NCI-H1417 treated with DMSO at 0.1 percent for 48 hours (cell line): ENCODE data around the gene VPS13A.
"Not testable (repeated sequence)": the region's sequence is repeated elsewhere in the genome, so short reads cannot be mapped to it uniquely, and the experiment has no call there.

ENCODE experiments used
- DNase-seq: peaks from one replicate; lab custom pipeline; 2025; lab: John Stamatoyannopoulos, UW

The VPS13A gene

DNA sequence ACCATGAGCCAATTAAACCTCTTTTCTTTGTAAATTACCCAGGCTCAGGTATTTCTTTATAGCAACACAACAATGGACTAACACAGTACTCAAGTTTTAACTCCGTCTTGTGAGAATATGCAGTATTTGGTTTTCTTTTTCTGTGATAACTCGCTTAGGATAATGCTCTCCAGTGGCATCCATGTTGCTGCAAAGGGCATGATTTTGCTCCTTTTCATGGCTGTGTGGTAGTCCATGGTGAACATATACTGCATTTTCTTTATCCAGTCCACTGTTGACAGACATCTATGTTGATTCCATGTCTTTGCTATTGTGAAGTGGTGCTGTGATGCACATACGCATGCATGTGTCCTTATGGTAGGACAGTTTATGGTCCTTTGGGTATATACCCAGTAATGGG lies 10.9 kb downstream of the VPS13A start:
- no peak for DNase-seq

DNA sequence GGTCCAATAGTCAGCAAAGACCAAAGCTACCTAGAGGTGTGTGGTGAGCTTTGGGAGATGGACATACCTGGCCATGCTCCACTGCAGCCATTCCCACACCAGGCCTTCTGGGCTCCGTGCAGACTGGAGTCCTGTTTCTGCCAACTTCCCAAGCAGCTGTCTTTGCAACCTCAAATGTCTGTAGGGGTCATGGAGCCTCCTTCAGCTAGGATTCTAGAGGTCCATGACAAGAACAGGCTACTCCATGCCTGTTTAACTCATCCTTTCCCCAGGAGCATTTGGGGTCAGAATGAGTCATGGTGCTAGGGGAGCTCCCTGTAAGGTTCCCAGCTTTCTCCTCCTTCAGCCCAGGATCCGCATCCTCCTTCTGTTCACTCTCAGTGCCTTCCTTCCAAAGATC lies 17.1 kb downstream of the VPS13A start:
- no peak for DNase-seq

DNA sequence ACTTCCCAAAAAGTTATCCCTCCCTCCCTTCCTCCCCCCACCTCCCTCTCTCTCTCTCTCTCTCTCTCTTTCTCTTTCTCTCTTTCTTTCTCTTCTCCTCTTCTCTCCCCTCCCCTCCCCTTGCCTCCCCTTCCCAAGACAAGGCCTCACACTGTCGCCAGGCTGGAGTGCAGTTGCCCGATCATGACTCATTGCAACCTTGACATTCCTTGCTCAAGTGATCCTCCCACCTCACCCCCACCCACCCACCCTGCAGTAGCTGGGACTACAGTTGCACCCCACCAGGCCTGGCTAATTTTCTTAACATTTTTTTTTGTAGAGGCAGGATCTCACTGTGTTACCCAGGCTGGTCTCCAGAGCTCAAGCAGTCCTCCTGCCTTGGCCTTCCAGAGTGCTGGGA lies 32.8 kb downstream of the VPS13A start:
- DNase-seq, result no peak

DNA sequence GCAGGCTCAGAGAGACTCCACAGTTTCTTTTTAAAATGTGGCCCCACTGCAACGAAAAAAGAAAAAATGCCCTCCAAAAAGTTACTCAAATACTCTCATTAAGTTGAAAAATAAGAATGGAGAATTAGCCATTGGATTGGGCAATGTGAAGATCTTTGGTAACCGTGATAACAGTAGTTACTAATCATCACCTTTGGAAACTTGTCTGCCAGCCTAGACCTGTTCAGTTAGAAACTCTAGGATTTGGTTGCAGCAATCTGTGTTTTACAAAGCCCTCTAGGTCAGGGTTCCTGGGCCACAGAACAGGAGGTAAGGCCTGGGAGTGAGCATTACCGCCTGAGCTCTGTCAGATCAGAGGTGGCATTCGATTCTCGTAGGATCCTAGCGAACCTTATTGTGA lies 34.2 kb downstream of the VPS13A start:
- no peak for DNase-seq

DNA sequence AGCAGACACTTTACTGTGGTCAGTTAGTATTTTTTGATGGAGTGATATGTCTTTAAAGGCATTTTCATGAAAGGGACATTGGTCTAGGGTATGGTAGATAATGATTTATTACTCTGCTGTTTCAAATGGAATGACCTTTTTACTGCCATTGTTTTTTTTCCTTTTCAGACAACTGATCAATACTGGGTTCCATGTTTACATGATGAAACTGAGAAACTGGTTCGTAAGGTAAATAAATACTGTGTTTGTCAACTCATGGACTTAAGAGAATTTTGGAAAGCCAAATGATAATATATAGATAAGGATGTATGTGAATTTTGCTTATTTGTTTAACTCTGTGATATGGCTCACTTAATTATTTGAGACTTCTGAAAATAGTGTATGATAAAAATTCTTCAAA lies 35.5 kb downstream of the VPS13A start:
- no peak for DNase-seq

DNA sequence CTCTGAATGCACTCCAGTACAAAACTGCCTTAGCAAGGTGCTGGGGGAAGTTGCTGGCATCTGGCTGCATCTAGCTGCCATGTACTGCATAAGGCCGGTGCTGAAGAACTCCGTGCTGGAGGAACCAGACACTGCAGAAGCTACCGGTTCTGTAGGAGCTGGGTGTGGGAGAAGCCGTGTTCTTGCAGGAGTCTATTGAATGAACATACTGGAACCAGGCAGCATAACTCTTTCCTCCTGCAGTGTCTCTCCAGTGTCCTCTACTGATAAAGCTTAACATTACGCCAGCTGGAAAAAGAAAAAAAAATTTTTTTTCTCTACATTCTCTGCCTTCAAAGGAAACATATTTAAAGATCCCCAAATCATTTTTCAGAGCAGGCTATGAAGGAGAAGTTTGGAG lies 38.5 kb downstream of the VPS13A start:
- DNase-seq, result no peak

DNA sequence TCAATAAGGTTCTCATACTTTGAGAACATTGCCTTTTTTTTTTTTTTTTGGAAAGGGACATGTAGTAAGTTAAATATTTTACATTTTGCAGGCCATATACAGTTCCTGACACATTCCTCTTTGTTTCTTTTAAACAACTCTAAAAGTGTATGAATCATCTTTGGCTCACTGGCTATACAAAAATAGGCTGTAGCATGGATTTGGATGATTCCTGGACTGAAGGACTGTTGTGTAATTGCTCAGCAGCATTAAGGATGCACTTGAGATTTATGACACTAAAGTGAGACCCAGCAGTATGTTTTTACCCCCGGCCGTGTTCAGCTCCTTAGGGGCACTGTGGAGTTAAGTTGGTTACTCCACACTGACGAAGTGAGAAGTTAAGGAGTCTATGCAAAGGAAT lies 41.3 kb downstream of the VPS13A start:
- DNase-seq, result no peak

DNA sequence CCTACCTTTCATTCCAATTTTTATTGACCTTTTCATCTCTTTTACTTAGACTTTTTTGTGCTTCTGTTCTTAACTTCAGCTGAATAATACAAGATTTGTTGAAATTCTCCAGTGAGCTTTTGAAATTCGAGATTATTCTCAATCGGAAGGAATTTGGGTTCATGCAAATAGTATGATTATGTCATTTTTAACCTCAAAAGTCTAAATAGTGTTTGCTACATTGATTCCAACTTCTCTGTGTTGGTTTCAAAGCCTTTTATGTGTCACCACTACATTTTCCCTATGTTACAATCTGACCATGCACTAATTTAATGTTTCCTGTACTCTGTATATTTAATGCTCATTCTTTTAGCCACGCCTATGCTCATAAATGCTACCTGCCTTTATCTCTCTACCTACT lies 44.1 kb downstream of the VPS13A start:
- no peak for DNase-seq

DNA sequence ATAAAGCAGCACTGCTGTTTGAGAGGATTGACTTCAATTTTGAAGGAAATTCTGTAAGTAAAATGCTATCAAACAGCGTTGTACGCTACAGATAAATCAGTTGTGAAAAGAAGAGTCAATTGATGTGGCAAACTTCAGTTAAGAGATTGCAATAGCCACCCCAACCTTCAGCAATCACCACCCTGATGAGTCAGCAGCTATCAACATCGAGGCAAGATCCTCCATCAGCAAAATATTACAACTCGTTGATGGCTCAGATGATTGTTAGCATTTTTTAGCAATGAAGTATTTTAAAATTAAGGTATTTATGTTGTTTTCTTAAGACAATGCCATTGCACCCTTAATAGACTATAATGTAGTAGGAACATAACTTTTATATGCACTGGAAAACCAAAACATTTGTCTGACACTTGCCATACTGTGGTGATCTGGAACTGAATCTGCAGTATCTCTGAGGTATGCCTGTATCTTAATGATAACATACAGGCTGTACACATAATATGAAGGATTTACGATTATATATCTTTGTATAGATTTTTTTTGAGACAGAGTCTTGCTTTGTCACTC lies 47.5 kb downstream of the VPS13A start:
- no peak for DNase-seq

DNA sequence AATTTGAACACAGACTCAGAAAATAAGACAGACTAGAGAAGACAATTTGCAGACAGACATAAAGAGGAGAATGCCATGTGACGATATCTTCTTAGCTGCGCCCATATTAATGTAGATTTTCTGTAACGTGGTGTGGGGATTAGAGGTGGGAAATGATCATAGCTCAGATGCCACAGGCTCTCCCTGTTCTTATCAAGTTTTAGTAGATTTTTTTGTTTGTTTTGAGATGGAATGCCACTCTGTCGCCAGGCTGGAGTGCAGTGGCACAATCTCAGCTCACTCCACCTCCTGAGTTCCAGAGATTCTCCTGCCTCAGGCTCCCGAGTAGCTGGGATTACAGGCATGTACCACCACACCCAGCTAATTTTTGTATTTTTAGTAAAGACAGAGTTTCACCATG lies 59.4 kb downstream of the VPS13A start:
- DNase-seq, result no peak

DNA sequence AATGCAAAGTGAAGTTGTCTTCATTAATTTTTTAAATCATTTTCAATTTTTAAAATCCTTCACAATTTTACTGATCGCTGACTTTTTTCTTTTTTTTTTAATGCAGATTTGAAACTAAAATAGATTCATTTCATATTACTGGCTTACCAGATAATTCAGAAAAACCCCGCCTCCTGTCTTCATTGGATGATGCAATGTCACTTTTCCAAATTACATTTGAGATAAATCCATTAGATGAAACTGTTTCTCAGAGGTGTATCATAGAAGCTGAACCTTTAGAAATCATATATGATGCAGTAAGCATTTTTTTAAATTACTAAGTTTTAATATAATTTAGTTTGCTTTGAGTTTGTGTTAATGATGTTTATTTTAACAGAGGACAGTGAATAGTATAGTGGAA lies 60.6 kb downstream of the VPS13A start:
- no peak for DNase-seq

DNA sequence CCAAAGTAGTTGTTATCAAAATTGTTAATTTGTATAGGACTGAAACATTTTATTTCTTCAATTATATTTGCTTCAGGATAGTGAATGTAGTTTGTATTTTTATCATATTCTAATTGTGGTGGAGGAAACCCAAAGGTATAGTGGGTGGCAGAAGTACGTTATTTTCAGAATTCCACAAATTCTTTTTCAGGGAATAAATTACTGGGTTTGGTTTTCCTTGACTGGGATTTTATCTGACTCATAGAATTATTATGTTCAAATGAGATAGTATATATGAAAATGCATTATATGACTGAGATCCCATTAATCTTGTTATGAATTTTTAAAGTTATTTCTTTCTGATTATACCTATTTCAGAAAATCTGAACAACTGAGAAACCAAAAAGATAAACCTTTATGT lies 73.7 kb downstream of the VPS13A start:
- no peak for DNase-seq

DNA sequence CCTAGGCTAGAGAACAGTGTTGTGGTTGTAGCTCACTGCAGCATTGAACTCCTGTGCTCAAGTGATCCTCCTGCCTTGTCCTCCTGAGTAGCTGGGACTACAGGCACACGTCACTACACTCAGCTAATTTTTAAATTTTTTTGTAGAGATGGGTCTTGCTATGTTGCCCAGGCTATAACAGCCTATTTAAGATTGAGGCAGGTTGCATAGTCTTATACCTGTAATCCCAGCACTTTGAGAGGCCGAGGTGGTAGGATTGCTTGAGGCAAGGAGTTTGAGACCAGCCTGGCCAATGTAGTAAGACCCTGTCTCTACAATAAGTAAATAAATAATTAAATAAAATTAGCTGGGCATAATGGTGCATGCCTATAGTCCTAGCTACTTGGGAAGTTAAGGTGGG lies 79.9 kb downstream of the VPS13A start:
- no peak for DNase-seq

DNA sequence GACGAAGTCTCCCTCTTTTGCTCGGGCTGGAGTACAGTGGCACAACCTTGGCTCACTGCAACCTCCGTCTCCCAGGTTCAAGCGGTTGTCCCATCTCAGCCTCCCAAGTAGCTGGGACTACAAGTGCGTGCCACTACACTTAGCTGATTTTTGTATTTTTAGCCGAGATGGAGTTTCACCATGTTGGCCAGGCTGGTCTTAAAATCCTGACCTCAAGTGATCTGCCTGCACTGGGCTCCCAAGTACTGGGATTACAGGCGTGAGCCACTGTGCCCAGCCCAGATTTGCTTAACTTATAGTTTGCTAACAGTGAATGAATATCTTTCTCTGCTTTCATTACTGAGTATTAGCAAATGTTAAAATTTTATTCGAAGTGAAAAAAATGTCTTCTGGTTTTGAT lies 84.3 kb downstream of the VPS13A start:
- DNase-seq, result no peak

DNA sequence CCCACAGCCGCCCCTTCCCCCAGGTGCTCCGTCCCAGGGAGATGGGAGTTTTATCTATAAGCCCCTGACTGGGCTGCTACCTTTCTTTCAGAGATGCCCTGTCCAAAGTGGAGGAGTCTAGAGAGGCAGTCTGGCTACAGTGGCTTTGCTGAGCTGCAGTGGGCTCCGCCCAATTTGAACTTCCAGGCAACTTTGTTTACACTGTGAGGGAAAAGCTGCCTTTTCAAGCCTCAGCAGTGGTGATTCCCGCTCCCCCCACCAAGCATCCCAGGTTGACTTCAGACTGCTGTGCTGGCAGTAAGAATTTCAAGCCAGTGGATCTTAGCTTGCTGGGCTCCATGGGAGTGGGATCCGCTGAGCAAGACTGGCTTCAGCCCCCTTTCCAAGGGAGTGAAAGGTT lies 90.4 kb downstream of the VPS13A start:
- not testable (repeated sequence) for DNase-seq

DNA sequence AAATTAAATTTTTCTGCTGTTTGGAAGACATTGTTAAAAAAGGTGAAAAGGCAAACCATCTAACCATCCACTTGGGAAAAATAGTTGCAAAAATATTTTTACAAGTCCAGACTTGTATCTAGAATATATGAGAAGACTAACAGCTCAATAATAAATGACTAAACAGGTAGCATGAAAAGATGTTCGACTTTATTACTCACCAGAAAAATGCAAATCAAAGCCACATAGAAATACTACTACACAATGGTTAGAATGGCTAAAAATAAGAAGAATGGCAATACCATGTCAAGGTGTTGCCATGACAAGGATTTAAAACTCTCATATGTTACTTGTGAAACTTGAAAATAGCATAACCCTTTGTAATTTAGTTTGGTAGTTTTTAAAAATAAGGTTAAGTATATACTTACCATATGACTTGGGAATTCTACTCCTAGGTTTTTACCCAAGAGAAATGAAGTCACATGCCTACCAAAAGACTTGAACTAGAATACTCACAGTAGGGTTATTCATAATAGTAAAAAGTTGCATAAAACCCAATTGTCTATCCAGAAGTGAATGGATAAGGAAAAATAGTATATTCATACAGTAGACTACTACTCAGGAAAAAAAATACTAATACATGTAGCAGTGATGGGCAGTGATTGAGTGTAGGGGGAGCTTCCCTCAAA lies 93.8 kb downstream of the VPS13A start:
- DNase-seq, result no peak

DNA sequence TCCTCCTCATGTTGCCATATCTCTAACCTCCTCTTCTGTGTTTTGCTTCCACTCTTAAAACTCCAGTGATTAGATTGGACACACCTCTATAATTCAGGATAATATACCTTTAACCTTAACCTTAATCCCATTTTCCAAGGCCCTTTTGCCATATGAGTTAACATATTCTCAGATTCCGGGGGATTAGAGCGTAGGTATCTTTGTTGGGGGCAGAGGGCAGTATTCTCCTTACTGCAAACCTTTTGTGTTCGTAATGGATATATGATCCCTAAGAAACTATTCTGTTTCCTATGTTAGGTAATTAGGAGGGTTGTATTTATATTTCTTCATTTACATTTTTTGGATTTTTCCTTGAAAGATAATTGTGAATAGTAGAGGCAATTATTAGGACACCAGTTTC lies 99.5 kb downstream of the VPS13A start:
- no peak for DNase-seq

DNA sequence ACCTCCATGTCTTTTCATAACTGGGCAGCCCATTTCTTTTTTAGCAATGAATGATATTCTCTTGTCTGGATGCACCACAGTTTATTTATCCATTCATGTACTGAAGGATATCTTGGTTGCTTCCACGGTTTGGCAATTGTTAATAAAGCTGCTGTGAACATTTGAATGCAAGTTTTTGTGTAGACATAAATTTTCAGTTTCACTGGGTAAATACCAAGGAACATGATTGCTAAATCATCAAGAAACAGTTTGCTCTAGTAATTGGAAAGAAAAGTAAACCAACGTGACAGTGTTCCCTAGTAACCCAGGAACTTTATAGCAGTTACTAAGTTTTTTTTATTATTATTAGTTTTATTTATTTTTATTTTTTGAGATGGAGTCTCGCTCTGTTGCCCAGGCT lies 100.4 kb downstream of the VPS13A start:
- DNase-seq, result no peak

DNA sequence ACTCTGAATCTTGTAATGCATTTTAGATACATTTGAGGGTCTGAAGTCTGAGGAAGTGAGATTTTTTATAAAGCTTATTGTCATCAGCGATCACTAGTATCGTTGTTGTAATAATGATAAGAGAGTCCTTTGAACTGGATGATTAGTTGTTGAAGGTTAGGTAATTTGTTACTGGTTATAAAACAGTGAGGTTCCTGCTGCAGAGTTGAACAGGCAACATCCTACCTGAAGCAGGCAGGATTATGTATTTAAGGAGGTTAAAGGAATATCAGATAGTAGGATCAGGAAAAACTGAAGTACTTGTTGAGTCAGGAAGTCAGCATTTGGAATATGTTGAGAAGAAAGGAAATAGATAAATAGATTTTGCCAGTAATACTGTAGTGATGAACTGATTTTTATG lies 106.7 kb downstream of the VPS13A start:
- no peak for DNase-seq

DNA sequence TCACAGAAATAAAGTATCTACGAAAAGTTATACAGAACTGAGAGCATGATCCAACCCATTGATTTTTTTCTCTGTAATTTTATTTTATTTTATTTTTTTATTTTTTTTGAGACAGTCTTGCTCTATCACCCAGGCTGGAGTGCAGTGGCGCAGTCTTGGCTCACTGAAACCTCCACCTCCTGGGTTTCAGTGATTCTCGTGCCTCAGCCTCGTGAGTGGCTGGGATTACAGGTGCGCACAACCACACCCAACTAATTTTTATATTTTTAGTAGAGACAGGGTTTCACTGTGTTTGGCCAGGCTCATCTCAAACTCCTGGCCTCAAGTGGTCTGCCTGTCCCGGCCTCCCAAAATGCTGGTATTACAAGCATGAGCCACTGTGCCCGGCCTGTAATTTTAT lies 107.3 kb downstream of the VPS13A start:
- no peak for DNase-seq

DNA sequence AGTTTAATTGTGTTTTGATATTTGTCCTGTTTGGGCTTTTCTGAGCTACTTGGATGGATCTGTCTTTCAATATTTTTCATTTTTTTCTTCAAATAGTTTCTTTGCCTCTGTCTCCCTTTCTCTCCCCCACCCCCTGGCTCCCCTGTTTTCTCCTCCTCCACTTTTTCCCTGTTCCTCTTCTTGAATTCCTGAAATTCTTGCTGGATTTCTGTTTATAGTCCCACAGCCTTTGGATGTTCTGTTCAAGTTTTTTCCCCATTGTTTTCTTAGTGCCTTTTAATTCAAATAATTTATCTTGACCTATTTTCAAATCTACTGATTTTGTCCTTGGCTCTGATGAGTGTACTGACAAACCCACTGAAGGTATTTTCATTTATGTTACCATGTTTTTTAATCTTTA lies 113.0 kb downstream of the VPS13A start:
- DNase-seq, result no peak

DNA sequence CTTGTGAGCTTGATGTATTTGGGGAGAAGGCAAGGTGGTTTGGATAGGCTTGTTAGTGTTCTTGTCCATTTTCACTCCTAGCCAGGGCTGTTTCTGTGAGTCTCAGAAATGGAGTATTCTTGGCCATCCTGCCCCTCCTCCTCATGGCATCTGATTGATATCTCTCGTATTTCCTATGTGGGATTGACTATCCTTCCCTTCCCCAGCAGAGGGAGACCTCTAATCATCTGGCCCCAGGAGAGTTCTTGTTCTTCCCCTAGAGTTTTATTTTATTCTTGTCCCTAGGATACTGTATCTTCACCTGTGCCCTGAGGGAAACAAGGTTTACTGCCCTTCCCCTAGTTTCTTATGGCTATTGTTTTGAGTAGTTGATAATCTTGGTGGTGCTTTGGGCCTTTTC lies 114.4 kb downstream of the VPS13A start:
- no peak for DNase-seq

DNA sequence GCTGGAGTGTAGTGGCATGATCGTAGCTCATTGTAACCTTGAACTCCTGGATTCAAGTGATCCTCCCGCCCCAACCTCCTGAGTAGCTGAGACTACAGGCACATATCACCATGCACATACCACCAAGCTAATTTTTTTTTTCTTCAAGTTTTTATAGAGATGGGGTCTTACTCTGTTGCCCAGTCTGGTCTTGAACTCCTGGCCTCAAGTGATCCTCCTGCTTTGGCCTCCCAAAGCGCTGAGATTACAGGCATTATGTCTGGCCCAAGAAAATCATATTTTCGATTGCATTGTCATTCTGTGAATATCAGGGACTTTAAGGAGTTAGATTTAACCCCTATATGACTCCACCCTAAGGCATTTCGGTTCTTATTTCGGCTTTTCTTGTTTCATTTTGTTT lies 116.6 kb downstream of the VPS13A start:
- DNase-seq, result no peak

DNA sequence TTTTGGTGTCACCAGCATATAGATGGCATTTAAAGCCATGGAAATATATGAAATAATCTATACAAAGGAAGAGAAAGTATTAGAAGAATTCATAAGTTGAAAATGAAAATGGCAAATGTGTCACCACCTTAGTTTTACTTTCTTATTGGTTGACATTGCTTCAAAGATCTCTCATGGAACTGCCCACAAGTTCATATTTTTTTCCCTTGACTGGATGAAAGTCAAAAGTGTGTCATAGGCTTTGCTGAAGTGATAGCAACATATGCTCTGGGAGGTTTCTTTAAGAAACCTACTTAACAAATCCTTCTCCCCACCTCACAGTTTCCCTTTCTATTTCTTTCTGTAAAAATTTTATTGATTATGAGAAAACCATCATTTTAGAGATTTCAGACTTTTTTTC lies 127.2 kb downstream of the VPS13A start:
- no peak for DNase-seq
